GM12872 (cell line): ENCODE data around the gene SF1.

ENCODE experiments used
- TF ChIP-seq, protein P1 (sequence below): IDR thresholded peaks from 3 replicates; pipeline ENCODE4 v1.5.1; 2011; ENCODE audit warnings: low read depth, mild to moderate bottlenecking, low read length, moderate library complexity; ENCODE audit not compliant: insufficient read depth

SF1 gene

DNA sequence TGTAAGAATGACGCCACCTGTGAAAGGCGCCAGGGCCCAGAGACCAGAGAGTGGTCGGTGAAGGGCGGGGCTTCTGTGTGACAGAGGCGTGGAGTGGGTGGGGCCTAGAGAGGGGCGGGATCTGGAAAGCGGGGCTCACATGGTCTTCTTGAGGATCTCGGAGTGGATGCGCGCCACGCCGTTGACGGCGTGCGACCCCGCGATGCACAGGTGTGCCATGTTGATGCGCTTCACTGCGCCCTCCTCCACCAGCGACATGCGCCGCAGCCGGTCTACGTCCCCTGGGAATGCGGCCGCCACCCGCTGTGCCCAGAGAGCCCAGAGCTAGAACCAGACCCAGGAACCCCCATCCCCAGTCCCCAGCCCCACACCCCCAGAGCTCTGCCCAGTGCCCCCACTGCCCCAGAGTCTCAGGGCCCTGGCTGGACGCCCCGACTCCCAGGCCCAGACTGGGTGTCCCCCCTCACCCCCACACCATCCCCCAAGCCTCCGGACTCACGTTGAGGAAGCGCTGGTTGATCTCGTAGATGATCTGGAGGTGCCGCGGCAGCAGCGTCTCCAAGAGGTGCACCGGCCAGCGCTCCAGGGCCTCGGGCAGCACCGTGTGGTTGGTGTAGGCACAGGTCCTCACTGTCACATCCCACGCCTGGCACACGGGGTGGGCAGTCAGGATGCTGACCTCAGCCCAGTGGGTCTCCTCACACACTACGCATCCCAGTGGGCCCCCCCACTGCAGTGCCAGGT is 24.8 kb downstream of the SF1 start:
- TF ChIP-seq, protein P1, sequence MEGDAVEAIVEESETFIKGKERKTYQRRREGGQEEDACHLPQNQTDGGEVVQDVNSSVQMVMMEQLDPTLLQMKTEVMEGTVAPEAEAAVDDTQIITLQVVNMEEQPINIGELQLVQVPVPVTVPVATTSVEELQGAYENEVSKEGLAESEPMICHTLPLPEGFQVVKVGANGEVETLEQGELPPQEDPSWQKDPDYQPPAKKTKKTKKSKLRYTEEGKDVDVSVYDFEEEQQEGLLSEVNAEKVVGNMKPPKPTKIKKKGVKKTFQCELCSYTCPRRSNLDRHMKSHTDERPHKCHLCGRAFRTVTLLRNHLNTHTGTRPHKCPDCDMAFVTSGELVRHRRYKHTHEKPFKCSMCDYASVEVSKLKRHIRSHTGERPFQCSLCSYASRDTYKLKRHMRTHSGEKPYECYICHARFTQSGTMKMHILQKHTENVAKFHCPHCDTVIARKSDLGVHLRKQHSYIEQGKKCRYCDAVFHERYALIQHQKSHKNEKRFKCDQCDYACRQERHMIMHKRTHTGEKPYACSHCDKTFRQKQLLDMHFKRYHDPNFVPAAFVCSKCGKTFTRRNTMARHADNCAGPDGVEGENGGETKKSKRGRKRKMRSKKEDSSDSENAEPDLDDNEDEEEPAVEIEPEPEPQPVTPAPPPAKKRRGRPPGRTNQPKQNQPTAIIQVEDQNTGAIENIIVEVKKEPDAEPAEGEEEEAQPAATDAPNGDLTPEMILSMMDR = no peak

DNA sequence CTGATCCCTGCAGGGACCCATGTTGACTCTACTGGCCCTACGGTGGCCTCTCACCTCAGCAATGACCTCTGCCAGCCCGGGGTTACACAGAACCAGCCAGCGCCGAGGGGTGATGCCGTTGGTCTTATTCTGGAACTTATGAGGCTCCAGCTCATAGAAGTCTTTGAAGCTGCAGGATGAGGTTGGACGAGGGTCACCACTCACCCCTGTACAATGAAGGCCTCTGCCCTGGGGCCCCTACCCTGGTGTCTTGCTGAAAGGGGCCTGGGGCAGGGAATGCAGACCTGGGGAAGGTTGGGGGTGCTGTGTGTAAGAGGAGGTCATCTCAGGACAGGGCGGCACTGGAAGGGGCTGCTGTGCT is 25.3 kb downstream of the SF1 start:
- TF ChIP-seq, protein P1 = no peak

DNA sequence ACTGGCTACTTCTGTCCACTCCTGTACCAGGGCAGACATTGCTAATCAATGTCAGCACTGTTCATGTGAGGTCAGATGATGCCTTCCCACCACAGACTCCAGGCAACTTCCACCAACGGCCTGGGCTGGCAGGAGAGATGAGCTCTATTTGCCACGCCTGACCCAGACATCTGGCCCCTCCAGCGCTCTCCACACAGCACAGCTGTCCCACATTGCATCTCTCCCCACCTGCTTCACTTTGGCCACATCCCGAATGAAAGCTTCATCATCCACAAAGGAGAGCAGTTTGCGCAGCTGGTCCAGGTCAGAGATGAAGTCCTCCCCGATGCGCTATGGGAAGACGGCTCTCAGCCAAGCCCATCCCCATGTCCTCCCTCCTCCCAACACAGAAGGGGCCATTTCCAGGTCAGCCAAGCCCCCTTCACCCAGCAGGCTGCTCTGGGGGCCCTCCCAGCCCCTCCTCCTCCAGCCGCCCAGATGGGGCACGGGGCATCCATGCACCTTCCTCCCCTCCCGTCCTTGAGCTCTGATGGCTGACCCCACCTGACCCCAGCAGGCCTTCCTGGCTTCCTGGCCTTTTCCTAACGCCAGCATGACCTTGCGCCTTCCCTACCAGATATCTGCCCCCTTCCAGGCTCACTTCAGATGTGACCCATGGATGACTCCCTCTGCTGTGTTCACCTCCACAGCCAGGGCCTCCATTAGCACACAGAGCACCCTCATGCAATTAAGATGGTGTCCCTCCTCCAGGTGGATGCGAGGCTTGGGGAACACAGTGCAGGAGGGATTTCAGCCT is 26.0 kb downstream of the SF1 start:
- TF ChIP-seq, protein P1 = no peak

DNA sequence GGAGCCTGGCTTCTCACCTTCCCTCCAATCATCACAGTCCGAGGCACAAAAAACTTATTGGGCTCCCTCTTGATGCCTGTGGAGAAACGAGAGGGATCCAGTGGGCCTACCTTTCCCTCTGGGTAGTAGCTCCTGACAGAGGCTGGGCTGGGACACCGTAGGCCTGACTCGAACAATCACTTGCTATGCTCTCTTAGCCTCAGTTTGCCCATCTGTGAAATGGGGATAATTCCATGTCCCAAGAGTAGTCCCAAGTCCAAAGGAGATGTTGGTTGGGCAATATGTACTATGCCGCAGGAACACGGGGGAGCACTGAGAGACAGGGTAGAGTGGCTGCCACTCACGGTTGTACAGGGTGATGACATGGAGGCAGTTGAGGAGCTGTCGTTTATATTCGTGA is 26.8 kb downstream of the SF1 start:
- TF ChIP-seq, protein P1 = no peak

DNA sequence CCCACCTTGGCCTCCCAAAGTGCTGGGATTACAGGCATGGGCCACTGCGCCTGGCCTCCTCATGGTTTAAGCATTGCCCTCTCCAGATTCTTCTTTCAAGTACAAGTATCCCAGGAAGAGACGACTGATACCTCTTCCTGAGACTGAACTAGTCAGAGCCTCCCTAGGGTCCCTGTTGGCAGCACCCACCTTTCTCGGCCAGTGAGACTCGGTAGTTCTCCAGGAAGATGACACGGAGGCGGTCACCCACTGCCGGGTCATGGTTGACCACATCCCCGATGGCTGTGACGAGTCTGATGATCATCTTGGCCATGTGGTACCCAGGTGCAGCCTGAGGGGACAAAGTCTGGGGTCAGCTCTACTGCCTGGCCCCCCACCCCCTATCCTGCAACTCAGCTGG is 27.2 kb downstream of the SF1 start:
- TF ChIP-seq, protein P1 = no peak

DNA sequence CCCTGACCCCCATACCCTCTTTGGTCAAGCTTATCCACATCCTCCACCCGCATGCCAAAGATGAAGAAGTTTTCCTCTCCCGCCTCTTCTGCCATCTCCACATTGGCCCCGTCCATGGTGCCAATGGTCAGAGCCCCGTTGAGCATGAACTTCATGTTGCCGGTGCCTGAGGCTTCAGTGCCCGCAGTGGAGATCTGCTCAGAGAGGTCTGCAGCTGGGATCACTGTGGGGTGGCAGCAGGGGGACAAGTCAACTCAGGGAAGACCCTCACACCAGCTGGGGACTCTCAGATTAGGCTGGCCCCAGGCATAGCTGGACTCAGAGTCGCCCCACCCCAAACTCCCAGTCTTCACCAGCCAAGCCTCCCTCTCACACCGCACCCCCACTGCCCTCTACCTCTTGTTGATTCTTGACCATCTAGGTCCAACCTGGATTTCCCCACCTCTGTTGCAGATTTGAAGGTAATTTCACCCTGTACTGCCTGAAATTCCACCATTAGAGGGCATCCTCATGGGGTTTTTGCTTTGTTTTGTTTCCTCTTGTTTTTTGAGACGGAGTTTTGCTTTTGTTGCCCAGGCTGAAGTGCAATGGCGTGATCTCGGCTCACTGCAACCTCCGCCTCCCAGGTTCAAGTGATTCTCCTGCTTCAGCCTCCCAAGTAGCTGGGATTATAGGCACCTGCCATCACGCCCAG is 27.8 kb downstream of the SF1 start:
- TF ChIP-seq, protein P1 = 0 out of 3 replicates have a peak, but pooled peaks have one; percentile 27

DNA sequence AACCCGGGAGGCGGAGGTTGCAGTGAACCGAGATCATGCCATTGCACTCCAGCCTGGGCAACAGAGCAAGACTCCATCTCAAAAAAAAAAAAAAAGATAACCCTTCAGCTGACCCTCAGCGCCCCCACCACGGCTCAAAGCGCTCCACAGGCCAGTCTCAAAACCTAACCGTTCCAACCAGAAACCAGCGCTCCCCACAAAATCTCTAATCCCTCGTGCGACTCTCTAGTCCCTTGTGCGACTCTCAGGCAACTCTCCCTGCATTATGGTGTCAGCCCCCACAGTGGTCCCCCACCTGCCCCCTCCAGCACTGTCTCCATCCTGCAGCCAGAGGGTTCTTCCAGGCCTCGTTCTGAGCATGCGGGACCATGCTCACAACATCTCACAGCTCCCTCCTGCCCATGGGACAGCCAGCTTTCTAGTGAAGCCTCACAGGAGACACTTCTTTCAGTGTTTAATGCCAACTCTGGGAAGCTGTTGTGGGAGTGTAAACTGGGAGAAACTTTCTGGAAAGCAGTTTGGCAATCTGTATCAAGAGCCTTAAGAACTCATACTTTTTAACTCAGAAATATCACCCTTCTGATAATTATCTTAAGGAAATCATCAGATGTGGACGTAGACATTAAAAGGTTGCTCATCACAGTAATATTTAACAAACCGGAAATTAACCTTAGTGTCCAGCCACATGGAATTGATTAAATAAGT is 30.2 kb downstream of the SF1 start:
- TF ChIP-seq, protein P1 = no peak
